OCI-LY1 (cell line): ENCODE data around the gene ADAMTS4.
A peak's percentile ranks its signal among the peaks of the same experiment; 100 is the strongest.

Source experiments
- CTCF ChIP-seq: fragments of 200-600 bp; sonication (generic), shearing (Covaris generic); IDR thresholded peaks from 2 replicates; pipeline ENCODE4 v1.5.1; 2017; ENCODE audit warnings: mild to moderate bottlenecking, antibody characterized with exemption, low read length, moderate library complexity, mixed read lengths
- EZH2 ChIP-seq: fragments of 200-600 bp; sonication (generic), shearing (Covaris generic); IDR thresholded peaks from 2 replicates; pipeline ENCODE4 v1.8.0; 2017; ENCODE audit warnings: borderline replicate concordance, mixed run types, mild to moderate bottlenecking, antibody characterized with exemption, low read length, moderate library complexity, mixed read lengths

GRCh38 chr1:161139766-161140165 lies 59.1 kb downstream of the ADAMTS4 start:
- TF ChIP-seq CTCF (peak; percentile 34), EZH2 (no peak)
